Activated T-helper 17 cell treated with anti-CD3 and anti-CD28 coated beads, Interleukin-2, amount 50 U/mL, for 72 hours (primary cell): ENCODE measurements around the gene GNB1. TPM values are rescaled to one million over a fixed set of nuclear protein-coding genes. Genes with fewer than 3 reads are reported as not detected.
A peak's percentile ranks its signal among the peaks of the same experiment; 100 is the strongest.
"Not testable (repeated sequence)": the region's sequence is repeated elsewhere in the genome, so short reads cannot be mapped to it uniquely, and the experiment has no call there.

ENCODE experiments used
- ATAC-seq: fragments of 150-1000 bp; cut with Tn5 transposase; replicated peaks from 2 replicates; pipeline ENCODE4 v1.10.0; 2021; ENCODE audit warnings: mild to moderate bottlenecking, moderate library complexity
- H3K27ac Mint-ChIP-seq: one replicate; pipeline ENCODE4 v1.8.0; 2022; ENCODE audit warnings: mixed read lengths
- H3K27me3 Mint-ChIP-seq: one replicate; pipeline ENCODE4 v1.8.0; 2022; ENCODE audit warnings: mixed read lengths
- H3K36me3 Mint-ChIP-seq: one replicate; pipeline ENCODE4 v1.8.0; 2022; ENCODE audit warnings: low read depth, mild to moderate bottlenecking, mixed read lengths
- H3K4me1 Mint-ChIP-seq: one replicate; pipeline ENCODE4 v1.8.0; 2022; ENCODE audit warnings: mixed read lengths
- H3K4me3 Mint-ChIP-seq: one replicate; pipeline ENCODE4 v1.8.0; 2022; ENCODE audit warnings: mild to moderate bottlenecking, mixed read lengths
- H3K9me3 Mint-ChIP-seq: one replicate; pipeline ENCODE4 v1.8.0; 2022; ENCODE audit warnings: mixed read lengths
- total RNA-seq, 2 donors: library from RNA; stranded (reverse); gene quantifications; one replicate each; pipeline ENCODE4 v1.2.3, GENCODE V29; 2022

The GNB1 gene
- total RNA-seq, 2 donors from 2014 or later = 266 to 410 TPM

DNA sequence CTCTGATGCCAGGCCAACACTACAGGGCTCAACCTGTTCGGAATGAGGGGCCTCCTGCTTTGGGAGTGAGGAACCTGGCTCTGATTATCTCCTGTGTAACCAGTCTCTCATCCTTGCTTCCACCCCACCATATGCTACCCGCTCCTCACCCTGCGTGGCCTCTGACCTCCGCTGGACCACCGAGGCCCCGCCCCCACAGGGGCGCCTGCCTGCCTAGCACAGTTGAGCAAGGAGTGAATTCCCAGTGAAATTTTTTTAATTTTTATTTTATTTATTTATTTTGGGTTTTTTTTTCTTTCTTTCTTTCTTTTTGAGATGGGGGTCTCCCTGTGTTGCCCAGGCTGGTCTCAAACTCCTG, 1.9 kb upstream of the GNB1 start:
- Mint-ChIP-seq H3K27me3 (no peaks in the 10 kb centered on the region), H3K4me1 (peaks cover 19% of the 10 kb centered on the region), H3K36me3 (peaks cover 24% of the 10 kb centered on the region), H3K27ac (peak overlapping the region; percentile 81), H3K9me3 (no peaks in the 10 kb centered on the region), H3K4me3 (peak overlapping the region; percentile 84)
- no peak for ATAC-seq

DNA sequence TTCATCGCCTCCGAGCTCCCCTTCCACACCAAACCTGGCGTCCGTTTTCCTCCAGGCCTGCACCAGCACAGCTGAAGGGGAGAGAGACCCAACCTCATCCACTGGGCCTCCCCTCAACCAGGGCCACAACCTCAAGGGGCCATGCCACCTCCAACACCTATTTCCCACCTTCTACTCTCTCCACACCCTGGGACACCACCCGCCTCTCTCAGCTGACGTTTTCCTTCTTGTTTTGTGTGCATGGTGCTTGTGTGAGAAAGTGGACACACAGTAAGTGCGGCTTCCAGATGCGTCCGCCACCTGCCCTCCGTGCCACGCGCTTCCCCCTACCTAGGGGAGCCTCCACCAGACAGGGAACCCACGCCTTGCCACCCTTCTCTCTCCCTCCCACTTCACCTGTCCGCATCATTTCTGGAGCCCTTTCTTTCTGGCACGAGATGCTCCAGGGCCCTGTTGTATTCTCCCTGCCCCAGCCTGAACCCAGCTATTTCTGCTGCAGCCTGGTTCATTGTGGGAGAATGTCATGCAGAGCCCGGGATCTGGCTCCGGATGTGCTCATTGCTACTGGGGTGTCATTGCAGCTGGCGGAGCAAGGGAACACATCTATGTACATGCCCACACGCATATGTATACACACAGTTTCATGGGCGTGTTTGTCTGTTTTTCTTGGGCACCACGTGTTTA, 1.3 kb upstream of the GNB1 start:
- peaks cover 20% of the 10 kb centered on the region for H3K4me1 Mint-ChIP-seq
- no peak for ATAC-seq
- H3K36me3 Mint-ChIP-seq = peaks cover 25% of the 10 kb centered on the region
- H3K27me3 Mint-ChIP-seq = no peaks in the 10 kb centered on the region
- no peaks in the 10 kb centered on the region for H3K9me3 Mint-ChIP-seq
- H3K27ac Mint-ChIP-seq = peak overlapping the region; percentile 81
- peak overlapping the region; percentile 84 for H3K4me3 Mint-ChIP-seq

DNA sequence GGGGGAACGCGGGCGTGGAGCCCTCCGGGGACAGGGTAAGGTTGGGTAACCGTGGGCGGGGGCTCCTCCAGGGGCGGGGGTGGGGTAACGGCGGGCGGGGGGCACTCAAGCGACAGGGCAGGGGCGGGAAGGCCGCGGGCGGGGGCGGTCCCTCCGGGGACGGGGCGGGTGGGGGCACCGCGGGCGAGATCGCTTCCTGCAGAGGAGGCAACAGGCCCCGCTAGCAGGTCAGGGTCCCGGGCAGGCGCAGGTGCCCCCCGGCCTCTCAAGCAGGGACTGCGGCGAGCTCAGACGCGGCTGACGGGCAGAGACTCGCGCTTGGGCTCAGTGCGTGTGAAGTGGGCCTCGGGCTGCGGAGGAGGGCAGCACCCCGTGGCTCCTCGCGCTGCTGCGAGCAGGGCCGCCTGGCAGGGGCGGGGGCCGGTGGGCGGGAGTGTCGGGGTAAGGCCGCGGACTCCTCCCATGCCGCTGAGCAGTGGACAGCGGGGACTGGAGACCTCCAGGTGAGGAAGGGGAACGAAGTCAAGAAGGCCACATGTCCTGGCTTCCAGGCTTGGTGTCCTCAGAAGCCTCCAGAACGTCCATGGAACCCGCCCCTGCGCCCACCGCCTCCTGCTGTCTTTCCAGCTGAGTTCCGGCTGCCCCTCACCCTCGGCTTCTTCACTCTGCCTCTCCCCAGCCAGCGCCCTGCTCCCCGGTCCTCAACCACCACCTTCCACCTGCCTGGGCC, 627 bp upstream of the GNB1 start:
- H3K27ac Mint-ChIP-seq = peak overlapping the region; percentile 81
- H3K4me3 Mint-ChIP-seq = peak overlapping the region; percentile 84
- H3K36me3 Mint-ChIP-seq = peaks cover 27% of the 10 kb centered on the region
- no peaks in the 10 kb centered on the region for H3K9me3 Mint-ChIP-seq
- peaks cover 23% of the 10 kb centered on the region for H3K4me1 Mint-ChIP-seq
- peak; percentile 58 for ATAC-seq
- no peaks in the 10 kb centered on the region for H3K27me3 Mint-ChIP-seq

DNA sequence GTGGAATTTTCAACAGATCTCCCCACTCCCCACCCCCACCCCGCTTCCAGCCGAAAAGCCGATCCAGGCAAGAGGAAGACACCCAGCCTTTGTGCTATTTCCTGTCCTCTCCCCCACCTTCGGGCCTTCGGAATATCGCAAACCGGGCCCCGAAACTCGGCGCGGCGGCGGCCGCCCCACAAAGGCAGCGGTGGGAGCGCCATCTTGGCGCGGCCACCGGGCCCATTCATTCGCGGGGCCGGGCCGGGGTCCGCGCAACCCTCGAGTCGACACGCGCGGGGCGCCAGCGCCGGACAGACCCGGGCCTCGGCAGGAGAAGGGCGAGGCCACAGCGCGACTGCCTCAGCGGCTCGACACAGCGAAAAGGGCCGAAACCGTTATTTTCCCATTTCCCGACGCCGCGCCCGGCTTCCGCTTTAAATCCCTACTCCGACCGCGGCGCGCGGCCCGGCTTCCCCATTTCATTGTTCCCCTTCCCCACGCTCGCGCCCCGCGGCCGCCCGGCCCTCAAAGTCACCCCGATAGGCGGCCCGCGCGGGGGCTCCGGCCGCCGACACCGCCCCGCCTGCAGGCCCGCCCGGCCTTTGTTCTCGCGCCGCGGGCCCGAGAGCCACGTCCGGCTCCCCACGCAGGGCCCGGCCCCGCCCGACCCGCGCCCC, 911 bp downstream of the GNB1 start:
- no peaks in the 10 kb centered on the region for H3K27me3 Mint-ChIP-seq

DNA sequence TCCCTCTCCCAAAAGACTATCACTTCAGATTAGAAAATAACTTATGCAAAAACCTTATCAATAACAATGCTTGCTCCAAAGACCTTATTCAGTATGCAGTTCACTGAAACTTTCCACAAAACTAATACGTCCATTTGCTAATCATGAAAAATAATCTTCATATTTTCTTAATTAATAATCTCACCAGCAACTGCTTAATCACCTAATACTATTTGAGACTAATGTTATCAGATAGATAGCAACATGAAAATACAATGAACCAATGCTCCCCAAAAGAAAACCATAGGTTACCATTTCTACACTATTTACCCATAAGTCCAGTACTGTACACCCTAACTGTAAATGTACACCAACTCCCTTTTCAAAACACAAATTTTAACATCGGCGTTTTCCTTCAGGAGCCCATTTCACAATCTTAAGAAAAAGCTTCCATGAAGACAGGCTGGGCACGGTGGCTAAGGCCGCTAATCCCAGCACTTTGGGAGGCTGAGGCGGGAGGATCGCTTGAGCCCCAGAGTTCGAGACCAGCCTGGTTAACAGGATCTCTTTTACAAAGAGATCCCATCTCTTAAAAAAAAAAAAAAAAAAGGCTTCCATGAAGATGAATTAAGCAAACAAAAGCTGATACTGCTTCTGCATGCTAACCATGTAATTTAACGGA, 1.7 kb downstream of the GNB1 start:
- H3K9me3 Mint-ChIP-seq = no peaks in the 10 kb centered on the region
- H3K27me3 Mint-ChIP-seq = no peaks in the 10 kb centered on the region
- peak overlapping the region; percentile 62 for H3K27ac Mint-ChIP-seq
- peak overlapping the region; percentile 90 for H3K4me3 Mint-ChIP-seq
- no peak for ATAC-seq
- H3K36me3 Mint-ChIP-seq = peaks cover 35% of the 10 kb centered on the region
- peaks cover 16% of the 10 kb centered on the region for H3K4me1 Mint-ChIP-seq

More for the DNA sequence above, 911 bp downstream of the GNB1 start:
- H3K4me3 Mint-ChIP-seq = peak overlapping the region; percentile 90
- H3K27ac Mint-ChIP-seq = peak overlapping the region; percentile 62
- ATAC-seq = peak; percentile 33
- no peaks in the 10 kb centered on the region for H3K9me3 Mint-ChIP-seq
- H3K36me3 Mint-ChIP-seq = peaks cover 32% of the 10 kb centered on the region
- peaks cover 21% of the 10 kb centered on the region for H3K4me1 Mint-ChIP-seq

DNA sequence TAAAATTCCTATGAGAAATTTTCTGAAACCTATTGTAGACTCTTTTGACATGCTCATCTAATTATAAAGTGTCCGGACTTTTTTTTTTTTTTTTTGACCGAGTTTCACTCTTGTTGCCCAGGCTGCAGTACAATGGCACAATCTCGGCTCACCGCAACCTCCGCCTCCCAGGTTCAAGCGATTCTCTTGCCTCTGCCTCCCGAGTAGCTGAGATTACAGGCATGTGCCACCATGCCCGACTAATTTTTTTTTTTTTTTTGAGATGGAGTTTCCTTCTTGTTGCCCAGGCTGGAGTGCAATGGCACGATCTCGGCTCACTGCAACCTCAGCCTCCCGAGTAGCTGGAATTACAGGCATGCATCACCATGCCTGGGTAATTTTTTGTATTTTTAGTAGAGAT, 7.0 kb downstream of the GNB1 start:
- peak overlapping the region; percentile 38 for H3K4me3 Mint-ChIP-seq
- peaks cover 65% of the 10 kb centered on the region for H3K36me3 Mint-ChIP-seq
- H3K4me1 Mint-ChIP-seq = peaks cover 34% of the 10 kb centered on the region
- H3K27me3 Mint-ChIP-seq, H3K9me3 Mint-ChIP-seq, ATAC-seq: not testable (repeated sequence)
- H3K27ac Mint-ChIP-seq = peak overlapping the region; percentile 52

DNA sequence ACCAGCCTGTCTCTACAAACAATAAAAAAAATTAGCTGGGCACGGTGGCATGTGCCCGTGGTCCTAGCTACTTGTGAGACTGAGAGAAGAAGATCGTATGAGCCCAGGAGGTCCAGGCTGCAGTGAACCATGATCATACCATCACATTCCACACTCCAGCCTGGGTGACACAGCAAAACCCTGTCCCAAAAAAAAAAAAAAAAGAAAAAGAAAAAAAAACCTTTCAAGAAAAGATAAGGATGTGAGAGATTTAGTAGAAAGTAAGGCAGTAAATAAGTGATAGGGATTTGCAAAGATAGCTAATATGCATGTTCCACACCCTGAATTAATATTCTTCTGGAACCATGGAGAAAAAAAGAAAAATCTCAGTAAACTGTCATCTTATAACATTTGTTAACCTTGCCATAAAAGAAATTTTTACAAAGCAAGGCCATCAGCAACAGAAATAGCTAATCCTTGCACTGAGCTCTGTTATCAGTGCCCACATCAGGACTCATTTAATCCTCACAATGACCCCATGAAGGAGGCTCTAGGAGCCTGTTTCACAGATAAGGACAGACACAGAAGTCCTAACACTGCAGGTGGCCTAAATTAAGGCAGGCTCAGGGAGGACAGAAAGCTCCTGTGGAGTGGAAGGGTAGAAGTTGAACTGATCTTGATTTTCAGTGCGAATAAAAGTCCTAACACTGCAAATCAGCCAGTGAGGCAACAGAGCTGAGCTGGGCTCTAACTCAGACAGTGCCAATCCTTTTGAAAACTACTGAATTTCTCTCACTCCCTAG, 7.6 kb downstream of the GNB1 start:
- peak overlapping the region; percentile 38 for H3K4me3 Mint-ChIP-seq
- H3K27ac Mint-ChIP-seq = peak overlapping the region; percentile 52
- no peak for ATAC-seq
- H3K4me1 Mint-ChIP-seq = peaks cover 37% of the 10 kb centered on the region
- H3K9me3 Mint-ChIP-seq = no peaks in the 10 kb centered on the region
- H3K27me3 Mint-ChIP-seq = no peaks in the 10 kb centered on the region
- H3K36me3 Mint-ChIP-seq = peaks cover 65% of the 10 kb centered on the region

DNA sequence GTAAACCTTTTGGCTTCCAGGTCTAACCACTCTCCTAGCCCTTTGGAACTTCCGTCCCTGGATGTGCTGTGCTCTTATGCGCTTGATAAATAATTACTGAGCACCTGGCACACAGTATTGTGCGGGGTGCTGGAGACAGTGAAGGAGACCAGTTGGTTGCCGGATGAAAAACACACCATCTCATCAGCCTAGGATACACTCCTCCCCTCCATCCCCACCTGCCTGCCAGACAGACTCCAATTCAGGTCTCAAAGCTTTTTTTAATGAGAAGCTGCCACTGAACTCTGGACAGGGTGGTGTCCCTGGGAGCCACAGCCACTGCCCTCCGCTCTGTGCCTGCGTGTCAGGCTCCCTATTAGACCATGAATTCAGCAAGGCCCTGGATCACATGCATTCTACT, 9.2 kb downstream of the GNB1 start:
- Mint-ChIP-seq H3K36me3 (peaks cover 67% of the 10 kb centered on the region), H3K4me3 (peak overlapping the region; percentile 7), H3K27ac (peak overlapping the region; percentile 46), H3K9me3 (no peaks in the 10 kb centered on the region), H3K27me3 (no peaks in the 10 kb centered on the region), H3K4me1 (peaks cover 37% of the 10 kb centered on the region)
- ATAC-seq = no peak

DNA sequence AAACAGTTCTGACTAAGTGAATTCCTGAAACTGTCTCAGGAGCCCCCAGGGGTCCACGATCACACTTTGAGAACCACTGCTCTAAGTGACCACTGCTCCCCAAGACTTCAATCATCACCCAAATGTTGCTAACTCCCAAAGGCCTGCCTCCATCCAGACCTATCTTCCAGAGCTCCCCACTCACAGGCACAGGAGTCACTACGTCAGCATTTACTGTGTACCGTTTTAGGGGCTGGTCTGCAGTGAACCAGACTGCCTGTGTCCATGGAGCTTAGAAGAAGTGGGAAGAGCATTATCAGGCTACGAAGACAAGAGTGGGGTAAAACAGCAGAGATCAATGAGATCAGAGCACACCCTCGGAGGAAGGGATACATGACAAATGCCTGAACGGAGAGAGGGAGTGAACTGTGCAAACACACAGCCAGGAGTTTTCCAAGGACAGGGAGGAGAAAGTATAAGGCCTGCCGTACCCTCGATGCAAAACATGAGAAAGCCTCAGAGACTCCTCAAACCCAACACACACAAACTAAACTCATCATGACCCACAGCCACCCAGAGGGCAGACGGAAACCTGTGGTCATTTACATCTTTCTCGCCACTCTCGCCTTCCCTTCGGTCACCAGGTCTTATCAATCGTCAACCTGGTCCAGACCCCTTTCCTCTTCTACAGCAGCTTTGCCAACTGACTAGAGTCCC, 10.1 kb downstream of the GNB1 start:
- Mint-ChIP-seq H3K27ac (peak overlapping the region; percentile 46), H3K4me1 (peaks cover 46% of the 10 kb centered on the region), H3K9me3 (no peaks in the 10 kb centered on the region), H3K4me3 (peak overlapping the region; percentile 7), H3K27me3 (no peaks in the 10 kb centered on the region), H3K36me3 (peaks cover 70% of the 10 kb centered on the region)
- ATAC-seq = no peak

DNA sequence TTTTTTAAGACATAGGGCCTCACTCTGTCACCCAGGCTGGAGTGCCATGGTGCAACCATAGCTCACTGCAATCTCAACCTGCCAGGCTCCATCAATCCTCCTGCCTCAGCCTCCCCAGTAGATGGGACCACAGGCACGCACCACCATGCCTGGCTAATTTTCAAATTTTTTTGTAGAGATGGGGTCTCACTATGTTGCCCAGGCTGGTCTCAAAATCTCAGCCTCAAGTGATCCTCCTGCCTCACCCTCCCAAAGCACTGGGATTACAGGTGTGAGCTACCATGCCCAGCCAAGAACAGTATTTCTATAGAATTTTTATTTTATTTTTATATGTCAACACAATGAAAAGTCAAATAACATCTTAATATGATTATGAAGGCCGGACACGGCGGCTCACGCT, 10.9 kb downstream of the GNB1 start:
- peaks cover 78% of the 10 kb centered on the region for H3K36me3 Mint-ChIP-seq
- H3K9me3 Mint-ChIP-seq = no peaks in the 10 kb centered on the region
- peaks cover 52% of the 10 kb centered on the region for H3K4me1 Mint-ChIP-seq
- no peak for ATAC-seq
- no peak overlapping the region for H3K4me3 Mint-ChIP-seq
- no peak overlapping the region for H3K27ac Mint-ChIP-seq
- H3K27me3 Mint-ChIP-seq = no peaks in the 10 kb centered on the region

DNA sequence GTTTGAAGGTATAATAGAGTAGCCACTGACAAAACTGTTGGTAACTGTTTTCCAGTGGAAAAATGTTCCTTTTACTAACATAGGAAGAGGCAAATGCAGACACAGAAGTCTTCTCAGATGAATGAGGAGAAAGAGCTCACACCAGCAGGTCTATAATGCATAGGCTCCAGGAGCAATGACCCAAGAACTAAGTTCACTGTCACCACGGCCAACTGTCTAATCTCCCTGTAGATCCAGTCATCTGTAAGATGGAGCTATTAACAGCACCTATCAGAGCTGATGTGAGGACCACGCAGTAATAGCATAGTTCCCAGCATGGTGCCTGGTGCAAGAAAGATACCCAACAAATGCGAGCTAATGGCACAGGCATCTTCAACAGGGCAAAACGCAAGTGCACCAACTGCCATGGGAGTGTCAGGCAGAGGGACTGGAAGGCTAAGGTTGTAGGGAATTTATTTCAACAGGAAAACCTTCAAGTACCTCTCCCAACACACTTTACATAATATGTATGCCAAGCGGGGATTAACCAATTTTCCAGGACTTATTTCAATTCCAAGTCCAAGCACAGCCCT, 12.9 kb downstream of the GNB1 start:
- peak overlapping the region; percentile 43 for H3K4me3 Mint-ChIP-seq
- H3K27me3 Mint-ChIP-seq = no peaks in the 10 kb centered on the region
- no peak for ATAC-seq
- peak overlapping the region; percentile 53 for H3K27ac Mint-ChIP-seq
- peaks cover 73% of the 10 kb centered on the region for H3K36me3 Mint-ChIP-seq
- no peaks in the 10 kb centered on the region for H3K9me3 Mint-ChIP-seq
- peaks cover 53% of the 10 kb centered on the region for H3K4me1 Mint-ChIP-seq

DNA sequence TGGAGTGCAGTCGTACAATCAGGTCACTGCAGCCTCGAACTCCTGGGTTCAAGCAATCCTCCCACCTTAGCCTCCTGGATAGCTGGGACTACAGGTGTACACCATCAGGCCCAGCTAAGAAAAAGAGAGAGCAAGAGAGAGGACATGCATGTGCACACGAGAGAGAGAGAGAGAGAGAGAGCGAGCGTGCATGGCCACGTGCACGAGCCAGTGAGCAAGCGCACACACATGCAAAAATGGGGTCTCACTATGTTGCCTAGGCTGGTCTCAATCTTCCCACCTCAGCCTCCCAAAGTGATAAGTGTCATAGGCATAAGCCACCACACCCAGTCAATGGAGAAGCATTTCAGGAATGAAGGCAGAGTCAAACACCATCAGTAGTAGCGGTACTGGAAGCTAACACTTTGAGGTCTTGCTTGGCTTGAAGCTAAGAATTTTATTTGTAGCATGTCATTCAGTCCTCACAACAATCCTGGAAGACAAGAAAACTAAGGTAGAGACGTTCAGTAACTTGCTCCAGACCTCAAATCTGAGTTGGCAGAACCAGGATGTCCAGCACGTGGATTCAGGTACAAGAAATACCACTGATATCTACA, 14.5 kb downstream of the GNB1 start:
- peaks cover 59% of the 10 kb centered on the region for H3K4me1 Mint-ChIP-seq
- H3K9me3 Mint-ChIP-seq = no peaks in the 10 kb centered on the region
- peak; percentile 16 for ATAC-seq
- H3K36me3 Mint-ChIP-seq = peaks cover 80% of the 10 kb centered on the region
- H3K27me3 Mint-ChIP-seq = no peaks in the 10 kb centered on the region
- H3K4me3 Mint-ChIP-seq = peak overlapping the region; percentile 71
- H3K27ac Mint-ChIP-seq = peak overlapping the region; percentile 78

DNA sequence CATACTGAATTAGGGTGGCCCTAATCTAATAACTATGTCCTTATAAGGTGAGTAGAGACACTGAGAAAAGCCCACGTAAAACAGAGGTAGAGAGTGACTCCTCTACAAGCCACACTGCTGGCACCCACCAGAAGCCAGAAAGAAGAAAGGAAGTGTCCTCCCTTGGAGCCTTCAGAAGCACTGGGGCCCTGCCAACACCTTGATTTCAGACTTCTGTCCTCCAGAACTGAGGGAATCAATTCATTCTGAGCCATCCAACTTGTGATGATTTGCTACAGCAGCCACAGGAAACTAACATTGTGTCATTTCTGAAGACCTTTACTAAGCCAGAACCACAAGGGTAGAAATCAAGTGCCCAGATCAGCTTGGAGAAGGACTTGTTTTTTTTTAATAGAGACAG, 15.0 kb downstream of the GNB1 start:
- H3K36me3 Mint-ChIP-seq = peaks cover 80% of the 10 kb centered on the region
- H3K27ac Mint-ChIP-seq = peak overlapping the region; percentile 78
- H3K27me3 Mint-ChIP-seq = no peaks in the 10 kb centered on the region
- H3K4me1 Mint-ChIP-seq = peaks cover 59% of the 10 kb centered on the region
- H3K9me3 Mint-ChIP-seq = no peaks in the 10 kb centered on the region
- H3K4me3 Mint-ChIP-seq = peak overlapping the region; percentile 71
- peak; percentile 92 for ATAC-seq
